RWPE2 (cell line): ENCODE data around the gene SLK.

Experiments used
- ATAC-seq: fragments of 200-7000 bp; cut with Tn5 transposase; 3 replicates; pipeline ENCODE4 v1.9.1; 2021; ENCODE audit warnings: low read depth
- DNase-seq: peaks from one replicate; pipeline ENCODE4 v3.0.0-alpha.2; 2020; ENCODE audit warnings: low spot score
- H3K27ac ChIP-seq: fragments of 450-650 bp; 2 replicates; pipeline ENCODE4 v1.5.1; 2017; ENCODE audit warnings: mild to moderate bottlenecking; ENCODE audit not compliant: poor library complexity, severe bottlenecking
- H3K27me3 ChIP-seq: fragments of 250-450 bp; sonication (Bioruptor Pico); 2 replicates; pipeline ENCODE4 v1.5.1; 2021; ENCODE audit warnings: mild to moderate bottlenecking, moderate library complexity; ENCODE audit not compliant: insufficient read depth, poor library complexity, severe bottlenecking
- H3K36me3 ChIP-seq: fragments of 250-450 bp; sonication (Bioruptor Pico); 2 replicates; pipeline ENCODE4 v1.5.1; 2020; ENCODE audit warnings: low read depth, mild to moderate bottlenecking, moderate library complexity
- H3K4me1 ChIP-seq: fragments of 250-450 bp; sonication (Bioruptor Pico); 2 replicates; pipeline ENCODE4 v1.5.1; 2021; ENCODE audit warnings: mild to moderate bottlenecking, moderate library complexity; ENCODE audit not compliant: insufficient read depth, poor library complexity, severe bottlenecking
- H3K4me3 ChIP-seq: fragments of 250-450 bp; sonication (Bioruptor Pico); 2 replicates; pipeline ENCODE4 v1.5.1; 2021; ENCODE audit warnings: mild to moderate bottlenecking, moderate library complexity; ENCODE audit not compliant: severe bottlenecking
- H3K9me3 ChIP-seq: fragments of 250-450 bp; sonication (Bioruptor Pico); 2 replicates; pipeline ENCODE4 v1.5.1; 2021; ENCODE audit warnings: mild to moderate bottlenecking, moderate library complexity; ENCODE audit not compliant: severe bottlenecking
- CTCF ChIP-seq: fragments of 450-650 bp; IDR thresholded peaks from one replicate; pipeline ENCODE4 v1.5.1; 2017; ENCODE audit warnings: mild to moderate bottlenecking, moderate library complexity; ENCODE audit not compliant: poor library complexity, severe bottlenecking

The SLK gene

GRCh38 chr10:104056619-104057273 is 89.8 kb downstream of the SLK start:
- DNase-seq, result peak; percentile 37
- H3K9me3 ChIP-seq, result no peaks in the 10 kb centered on the region
- peaks cover 21% of the 10 kb centered on the region for H3K4me1 ChIP-seq
- no peaks in the 10 kb centered on the region for H3K27me3 ChIP-seq
- H3K36me3 ChIP-seq, result peaks cover 96% of the 10 kb centered on the region
- H3K27ac ChIP-seq, result no peak overlapping the region
- H3K4me3 ChIP-seq, result no peak overlapping the region
- TF ChIP-seq CTCF, result no peak
- no peak for ATAC-seq

GRCh38 chr10:104057717-104058116 is 90.8 kb downstream of the SLK start:
- Histone ChIP-seq H3K27me3 (no peaks in the 10 kb centered on the region), H3K4me1 (peaks cover 21% of the 10 kb centered on the region), H3K9me3 (no peaks in the 10 kb centered on the region), H3K27ac (no peak overlapping the region), H3K4me3 (no peak overlapping the region), H3K36me3 (peaks cover 96% of the 10 kb centered on the region)
- TF ChIP-seq CTCF, result no peak
- ATAC-seq (no peak), DNase-seq (peak; percentile 26)

- ATAC-seq, result no peak
- DNase-seq, result peak; percentile 21
- TF ChIP-seq CTCF, result no peak
Measured at GRCh38 chr10:104059364-104059763, 92.4 kb downstream of the SLK start.

GRCh38 chr10:104061196-104061595 is 94.3 kb downstream of the SLK start:
- H3K4me1 ChIP-seq, result no peaks in the 10 kb centered on the region
- TF ChIP-seq CTCF, result no peak
- no peaks in the 10 kb centered on the region for H3K27me3 ChIP-seq
- H3K9me3 ChIP-seq, result no peaks in the 10 kb centered on the region
- H3K27ac ChIP-seq, result no peak overlapping the region
- ATAC-seq (no peak), DNase-seq (peak; percentile 19)
- H3K4me3 ChIP-seq, result no peak overlapping the region
- H3K36me3 ChIP-seq, result peaks cover 96% of the 10 kb centered on the region

More at GRCh38 chr10:104059364-104059763, 92.4 kb downstream of the SLK start:
- H3K27ac ChIP-seq, result no peak overlapping the region
- H3K9me3 ChIP-seq, result no peaks in the 10 kb centered on the region
- H3K4me1 ChIP-seq, result peaks cover 16% of the 10 kb centered on the region
- H3K27me3 ChIP-seq, result no peaks in the 10 kb centered on the region
- H3K36me3 ChIP-seq, result peaks cover 96% of the 10 kb centered on the region
- no peak overlapping the region for H3K4me3 ChIP-seq

GRCh38 chr10:104065748-104066147 is 98.8 kb downstream of the SLK start:
- Histone ChIP-seq H3K27me3 (no peaks in the 10 kb centered on the region), H3K9me3 (no peaks in the 10 kb centered on the region), H3K36me3 (peaks cover 100% of the 10 kb centered on the region), H3K4me1 (no peaks in the 10 kb centered on the region), H3K4me3 (no peak overlapping the region), H3K27ac (no peak overlapping the region)
- no peak for DNase-seq
- TF ChIP-seq CTCF, result no peak
- ATAC-seq, result no peak
